Tibial artery (tissue), 4 donors: ENCODE results near the gene DOCK1.

ENCODE experiments used
- DNase-seq, 2 donors: peaks; one replicate each; pipeline ENCODE4 v3.0.0-alpha.2; 2019
- H3K27ac ChIP-seq, 2 donors: fragments of 200-600 bp; sonication (generic) in 1 of 2; 1 replicate in 1 of 2; 2 replicates in 1 of 2; pipeline ENCODE4 v1.5.1; 2018 to 2019; ENCODE audit warnings: mild to moderate bottlenecking in 1 of 2
- H3K27me3 ChIP-seq, 2 donors: fragments of 200-600 bp; sonication (generic) in 1 of 2; one replicate each; pipeline versions ENCODE4 v1.5.1 to v1.6.0; 2016 to 2019
- H3K36me3 ChIP-seq, 3 donors: fragments of 200-600 bp; sonication (generic) in 2 of 3; one replicate each; pipeline ENCODE4 v1.5.1; 2016 to 2019; ENCODE audit warnings: mild to moderate bottlenecking in 2 of 3
- H3K4me1 ChIP-seq, 4 donors: fragments of 200-600 bp; sonication (generic) in 2 of 4; 1 replicate in 3 of 4; 2 replicates in 1 of 4; pipeline ENCODE4 v1.5.1; 2016 to 2019
- H3K4me3 ChIP-seq, 2 donors: fragments of 200-600 bp; sonication (generic) in 1 of 2; 1 replicate in 1 of 2; 2 replicates in 1 of 2; pipeline ENCODE4 v1.5.1; 2018 to 2019; ENCODE audit warnings: mild to moderate bottlenecking in 2 of 2
- H3K9me3 ChIP-seq, 3 donors: fragments of 200-600 bp; sonication (generic) in 1 of 3; one replicate each; pipeline ENCODE4 v1.5.1; 2016 to 2019
- intact Hi-C: fragments of 100-400 bp; cut with DNase I; formaldehyde crosslinking; loops from one replicate; pipeline ENCODE4 v1.15.0; 2023; ENCODE audit warnings: low total_unique reads
- TF ChIP-seq, protein P1 (sequence below), 2 experiments: fragments of 200-600 bp in 1 of 2; fragments of 450-650 bp in 1 of 2; IDR thresholded peaks; one replicate each; pipeline ENCODE4 v1.5.1; 2017 to 2019; ENCODE audit warnings: antibody characterized with exemption in 2 of 2, mild to moderate bottlenecking in 1 of 2, moderate library complexity in 1 of 2

Gene DOCK1

DNA sequence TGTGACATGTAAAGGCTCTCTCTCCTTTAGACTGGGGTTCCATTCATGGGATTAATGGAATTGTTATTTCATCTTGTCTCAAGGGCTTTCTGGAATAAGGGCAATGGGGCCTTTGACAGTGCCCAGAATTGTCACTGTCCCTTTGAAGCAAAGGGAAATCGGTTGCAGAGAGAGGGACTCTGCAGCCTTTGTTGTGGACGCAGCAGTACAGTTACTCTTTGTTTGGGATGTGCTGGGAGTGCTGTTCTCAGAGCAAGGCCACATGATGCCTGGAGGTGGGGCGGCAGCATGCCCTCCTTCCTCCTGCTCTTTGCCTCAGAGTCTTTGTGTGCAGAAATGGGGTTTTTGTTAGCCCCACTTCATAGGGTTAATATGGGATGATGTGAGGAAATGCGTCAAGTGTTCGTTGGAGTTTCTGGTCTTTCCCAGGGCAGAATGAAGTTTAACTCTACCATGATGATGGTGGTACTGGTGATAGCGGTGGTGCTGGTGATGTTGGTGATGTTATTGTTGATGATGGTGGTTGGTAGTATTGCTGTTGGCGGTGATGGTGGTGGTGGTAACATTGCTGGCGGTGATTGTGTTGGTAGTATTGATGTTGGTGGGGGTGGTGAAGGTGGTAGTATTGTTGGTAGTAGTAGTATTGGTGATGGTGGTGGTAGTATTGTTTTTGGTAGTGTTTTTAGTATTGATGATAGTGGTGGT is 45.3 kb downstream of the DOCK1 start:
- no peaks in the 10 kb centered on the region for H3K36me3 ChIP-seq
- no peak overlapping the region for H3K27ac ChIP-seq
- no peaks in the 10 kb centered on the region for H3K27me3 ChIP-seq
- H3K4me3 ChIP-seq: no peak overlapping the region
- H3K4me1 ChIP-seq: peaks cover 0 to 16% (median 9%) of the 10 kb centered on the region in 4 donors
- no peak for DNase-seq
- intact Hi-C loops: no loop called here
- TF ChIP-seq, protein P1, sequence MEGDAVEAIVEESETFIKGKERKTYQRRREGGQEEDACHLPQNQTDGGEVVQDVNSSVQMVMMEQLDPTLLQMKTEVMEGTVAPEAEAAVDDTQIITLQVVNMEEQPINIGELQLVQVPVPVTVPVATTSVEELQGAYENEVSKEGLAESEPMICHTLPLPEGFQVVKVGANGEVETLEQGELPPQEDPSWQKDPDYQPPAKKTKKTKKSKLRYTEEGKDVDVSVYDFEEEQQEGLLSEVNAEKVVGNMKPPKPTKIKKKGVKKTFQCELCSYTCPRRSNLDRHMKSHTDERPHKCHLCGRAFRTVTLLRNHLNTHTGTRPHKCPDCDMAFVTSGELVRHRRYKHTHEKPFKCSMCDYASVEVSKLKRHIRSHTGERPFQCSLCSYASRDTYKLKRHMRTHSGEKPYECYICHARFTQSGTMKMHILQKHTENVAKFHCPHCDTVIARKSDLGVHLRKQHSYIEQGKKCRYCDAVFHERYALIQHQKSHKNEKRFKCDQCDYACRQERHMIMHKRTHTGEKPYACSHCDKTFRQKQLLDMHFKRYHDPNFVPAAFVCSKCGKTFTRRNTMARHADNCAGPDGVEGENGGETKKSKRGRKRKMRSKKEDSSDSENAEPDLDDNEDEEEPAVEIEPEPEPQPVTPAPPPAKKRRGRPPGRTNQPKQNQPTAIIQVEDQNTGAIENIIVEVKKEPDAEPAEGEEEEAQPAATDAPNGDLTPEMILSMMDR (IDR thresholded peaks at IDR 0.05): no peak
- H3K9me3 ChIP-seq: no peaks in the 10 kb centered on the region

DNA sequence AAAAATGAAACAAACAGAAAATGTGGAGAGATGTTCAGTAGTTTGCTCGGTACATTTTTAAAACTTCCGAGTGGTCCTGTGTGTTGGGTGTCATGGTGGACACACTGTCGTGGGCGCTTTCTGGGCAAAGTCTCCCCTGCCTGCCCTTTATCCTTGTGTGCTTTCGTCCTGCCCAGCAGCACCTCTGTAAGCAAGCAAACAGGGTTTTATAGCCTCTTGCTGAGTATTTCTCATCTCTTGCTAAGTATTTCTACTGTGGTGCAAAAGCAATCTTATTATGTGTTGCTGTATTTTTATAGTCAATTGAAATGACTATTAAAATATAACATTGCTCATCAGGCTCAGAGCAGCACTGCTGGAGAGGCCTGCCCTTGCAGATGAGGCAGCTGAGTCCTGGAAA is 48.7 kb downstream of the DOCK1 start:
- H3K27me3 ChIP-seq: no peaks in the 10 kb centered on the region
- intact Hi-C loops: no loop called here
- no peak overlapping the region for H3K27ac ChIP-seq
- H3K9me3 ChIP-seq: no peaks in the 10 kb centered on the region
- H3K4me3 ChIP-seq: no peak overlapping the region
- TF ChIP-seq, protein P1 (IDR thresholded peaks at IDR 0.05): no peak
- H3K36me3 ChIP-seq: no peaks in the 10 kb centered on the region
- DNase-seq: no peak
- H3K4me1 ChIP-seq: peaks cover 0 to 27% (median 6%) of the 10 kb centered on the region in 4 donors

DNA sequence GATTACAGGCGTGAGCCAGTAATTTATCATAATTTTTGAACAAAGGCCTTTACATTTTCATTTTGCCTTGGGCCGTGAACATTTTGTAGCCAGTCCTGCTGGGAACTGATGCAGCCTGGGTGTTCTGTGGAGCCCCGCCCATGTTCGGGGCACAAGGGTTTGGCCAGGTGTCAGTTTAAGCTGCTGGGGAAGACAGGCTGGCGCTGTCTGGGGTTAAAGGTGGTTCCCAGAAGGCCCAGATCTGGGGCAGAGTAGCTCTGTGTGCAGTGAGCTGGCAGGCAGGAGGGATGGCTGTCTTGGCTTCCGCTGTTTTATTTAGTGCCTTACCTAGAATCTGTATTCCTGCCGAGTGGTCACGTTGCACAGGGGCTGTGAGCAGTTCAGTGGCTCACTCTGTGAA is 50.2 kb downstream of the DOCK1 start:
- Histone ChIP-seq H3K4me1 (peaks cover 0 to 25% (median 0%) of the 10 kb centered on the region in 4 donors), H3K9me3 (no peaks in the 10 kb centered on the region), H3K27ac (no peak overlapping the region), H3K36me3 (no peaks in the 10 kb centered on the region), H3K27me3 (no peaks in the 10 kb centered on the region), H3K4me3 (no peak overlapping the region)
- intact Hi-C loops: no loop called here
- TF ChIP-seq, protein P1 (IDR thresholded peaks at IDR 0.05): no peak
- DNase-seq: no peak

DNA sequence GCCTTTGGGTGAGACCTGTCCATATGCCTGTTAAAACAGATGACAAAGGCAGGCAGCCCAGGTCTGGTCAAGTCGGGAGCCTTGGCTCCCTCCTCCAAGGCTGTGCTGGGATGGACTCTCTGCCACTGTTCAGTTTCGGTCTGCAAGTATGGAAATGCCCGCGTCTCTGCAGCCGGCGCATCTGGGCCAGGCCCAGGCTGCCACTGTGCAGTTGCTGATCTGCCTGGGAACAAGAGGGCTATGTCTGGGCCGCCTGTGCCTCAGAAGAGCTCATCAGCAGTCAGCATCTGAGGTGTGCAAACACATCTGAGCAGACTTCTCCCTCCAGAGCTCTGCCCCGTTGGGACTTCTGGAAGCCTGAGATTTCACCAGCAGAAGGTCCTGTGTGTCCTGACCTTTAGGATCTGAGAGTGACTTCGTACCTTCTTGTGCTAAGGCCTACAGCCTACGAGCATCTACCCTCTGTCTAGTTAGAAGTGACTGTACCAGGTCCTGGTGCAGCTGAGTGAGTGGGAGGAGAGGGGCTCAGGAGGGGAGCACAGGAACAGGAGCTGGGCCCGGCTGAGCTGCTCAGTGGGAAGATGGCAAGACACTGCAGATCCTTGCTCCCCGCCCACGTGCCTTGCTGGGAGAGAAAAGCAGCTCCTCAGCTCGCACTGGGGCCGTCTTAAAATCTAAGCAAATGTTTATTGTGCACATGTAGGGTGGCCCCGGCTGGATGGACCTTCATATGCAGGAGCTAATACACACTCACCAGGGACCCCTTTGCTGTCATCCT is 50.9 kb downstream of the DOCK1 start:
- no peaks in the 10 kb centered on the region for H3K27me3 ChIP-seq
- no peak overlapping the region for H3K27ac ChIP-seq
- H3K9me3 ChIP-seq: no peaks in the 10 kb centered on the region
- intact Hi-C loops: no loop called here
- H3K4me3 ChIP-seq: no peak overlapping the region
- TF ChIP-seq, protein P1 (IDR thresholded peaks at IDR 0.05): no peak
- no peaks in the 10 kb centered on the region for H3K36me3 ChIP-seq
- DNase-seq: no peak
- peaks cover 0 to 29% (median 0%) of the 10 kb centered on the region in 4 donors for H3K4me1 ChIP-seq

DNA sequence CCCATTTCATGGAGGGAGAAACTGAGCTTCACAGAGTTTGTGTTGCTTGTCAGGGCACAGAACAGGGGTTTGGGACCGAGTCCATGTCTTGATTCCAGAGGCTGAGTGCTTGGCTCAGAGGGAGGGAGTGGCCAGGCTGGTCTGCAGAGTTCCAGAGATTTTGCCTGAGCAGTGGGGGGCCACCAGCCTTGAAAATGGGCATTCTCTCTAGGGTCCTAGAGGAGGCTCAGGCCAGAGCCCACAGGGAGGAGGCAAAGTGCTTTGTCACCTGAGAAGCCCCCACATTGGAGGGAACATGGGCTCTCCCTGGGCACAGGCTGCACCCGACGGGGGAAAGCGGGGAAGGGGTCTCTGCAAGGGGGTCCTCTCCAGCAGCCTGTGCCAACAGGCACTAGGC is 51.5 kb downstream of the DOCK1 start:
- Histone ChIP-seq H3K4me3 (no peak overlapping the region), H3K36me3 (no peaks in the 10 kb centered on the region), H3K27me3 (no peaks in the 10 kb centered on the region), H3K27ac (no peak overlapping the region), H3K4me1 (peaks cover 0 to 29% (median 0%) of the 10 kb centered on the region in 4 donors), H3K9me3 (no peaks in the 10 kb centered on the region)
- DNase-seq: no peak
- intact Hi-C loops: no loop called here
- TF ChIP-seq, protein P1 (IDR thresholded peaks at IDR 0.05): no peak
